B cell (primary cell): Measurements from ENCODE around the gene MED26. TPM values are rescaled to one million over a fixed set of nuclear protein-coding genes. Genes with fewer than 3 reads are reported as not detected.

Source experiments
- ATAC-seq: fragments of 200-7000 bp; cut with Tn5 transposase; one replicate; pipeline ENCODE4 v1.10.0; 2021; ENCODE audit warnings: low read depth, mild to moderate bottlenecking, moderate number of reproducible peaks, moderate library complexity
- CTCF ChIA-PET: fragments of 350-600 bp; sonication (Branson Sonifier 250); formaldehyde crosslinking; loops from one replicate; lab custom pipeline; 2021; ENCODE audit warnings: antibody characterized with exemption, inconsistent platforms; lab: Charles Lee
- POLR2A ChIA-PET: fragments of 350-600 bp; sonication (Branson Sonifier 250); formaldehyde crosslinking; loops from one replicate; lab custom pipeline; 2021; ENCODE audit warnings: antibody characterized with exemption; lab: Charles Lee
- DNase-seq: peaks from one replicate; pipeline ENCODE4 v3.0.0; 2013
- H2AFZ ChIP-seq: 2 replicates; pipeline ENCODE4 v1.6.1; 2012; ENCODE audit warnings: mild to moderate bottlenecking, low read depth, low read length; ENCODE audit not compliant: insufficient read depth, poor library complexity, severe bottlenecking
- H3K27ac ChIP-seq, 2 donors: 1 replicate in 1 of 2; 2 replicates in 1 of 2; pipeline ENCODE4 v1.5.1; 2012 to 2013; ENCODE audit warnings: low read length in 2 of 2, mild to moderate bottlenecking in 2 of 2, moderate library complexity in 1 of 2
- H3K27me3 ChIP-seq, 4 experiments: fragments of 200-600 bp in 1 of 4; sonication (generic) in 1 of 4; replicated peaks in 1 of 4; 1 replicate in 2 of 4; 2 replicates in 2 of 4; pipeline versions ENCODE4 v1.6.1 to v1.7.0; 2013 to 2016; ENCODE audit warnings: low read length in 3 of 4, mild to moderate bottlenecking in 2 of 4, mixed read lengths in 1 of 4, moderate library complexity in 1 of 4; ENCODE audit not compliant: insufficient read depth in 4 of 4, control insufficient read depth in 3 of 4; ENCODE audit errors: control extremely low read depth in 1 of 4
- H3K36me3 ChIP-seq, 2 experiments: replicated peaks in 1 of 2; 1 replicate in 1 of 2; 2 replicates in 1 of 2; pipeline versions ENCODE4 v1.6.1 to v1.7.1; 2013; ENCODE audit warnings: low read length in 1 of 2; ENCODE audit not compliant: insufficient read depth in 2 of 2, control insufficient read depth in 1 of 2; ENCODE audit errors: control extremely low read depth in 1 of 2, extremely low read depth in 1 of 2
- H3K4me1 ChIP-seq, 2 donors: fragments of 200-600 bp in 1 of 2; sonication (generic) in 1 of 2; 1 replicate in 1 of 2; 2 replicates in 1 of 2; pipeline versions ENCODE4 v1.5.1 to v1.6.1; 2013 to 2017; ENCODE audit warnings: low read length in 2 of 2; ENCODE audit not compliant: control insufficient read depth in 2 of 2, insufficient read depth in 2 of 2
- H3K4me2 ChIP-seq: replicated peaks from 2 replicates; pipeline ENCODE3; 2012; ENCODE audit warnings: mild to moderate bottlenecking, low read depth, low read length; ENCODE audit not compliant: poor library complexity, severe bottlenecking
- H3K4me3 ChIP-seq, 5 experiments: fragments of 200-600 bp in 1 of 5; sonication (generic) in 1 of 5; 1 replicate in 3 of 5; 2 replicates in 2 of 5; pipeline versions ENCODE4 v1.5.1 to v1.7.0; 2011 to 2016; ENCODE audit warnings: low read length in 4 of 5, mild to moderate bottlenecking in 4 of 5, low read depth in 2 of 5, control low read depth in 1 of 5, moderate library complexity in 1 of 5; ENCODE audit not compliant: insufficient read depth in 1 of 5; ENCODE audit errors: control extremely low read depth in 1 of 5, extremely low read depth in 1 of 5
- H3K79me2 ChIP-seq: fragments of 200-600 bp; sonication (generic); one replicate; pipeline ENCODE4 v1.6.0; 2016; ENCODE audit warnings: low read length; ENCODE audit not compliant: control insufficient read depth, insufficient read depth
- H3K9ac ChIP-seq: fragments of 200-600 bp; sonication (generic); 2 replicates; pipeline ENCODE4 v1.6.1; 2017; ENCODE audit warnings: mild to moderate bottlenecking, low read length, moderate library complexity
- H3K9me3 ChIP-seq, 3 donors: one replicate each; pipeline versions ENCODE4 v1.6.1 to v1.7.1; 2013; ENCODE audit warnings: low read length in 2 of 3; ENCODE audit not compliant: control insufficient read depth in 2 of 3, insufficient read depth in 1 of 3; ENCODE audit errors: control extremely low read depth in 1 of 3
- H4K20me1 ChIP-seq: 2 replicates; pipeline ENCODE4 v1.6.0; 2012; ENCODE audit warnings: mild to moderate bottlenecking, low read length; ENCODE audit not compliant: insufficient read depth, control insufficient read depth, poor library complexity, severe bottlenecking
- H3K27ac Mint-ChIP-seq: one replicate; pipeline ENCODE4 v1.8.0; 2021; ENCODE audit warnings: mixed read lengths
- H3K27me3 Mint-ChIP-seq: one replicate; pipeline ENCODE4 v1.8.0; 2021; ENCODE audit warnings: mixed read lengths
- H3K4me1 Mint-ChIP-seq: one replicate; pipeline ENCODE4 v1.8.0; 2021; ENCODE audit warnings: mixed read lengths
- H3K4me3 Mint-ChIP-seq: one replicate; pipeline ENCODE4 v1.8.0; 2021; ENCODE audit warnings: mixed read lengths
- H3K9me3 Mint-ChIP-seq: one replicate; pipeline ENCODE4 v1.8.0; 2022; ENCODE audit warnings: mixed read lengths; ENCODE audit not compliant: insufficient read depth
- EZH2 ChIP-seq: IDR thresholded peaks from 2 replicates; pipeline ENCODE4 v1.6.1; 2012; ENCODE audit warnings: borderline replicate concordance, low read depth, mild to moderate bottlenecking, moderate library complexity, low read length; ENCODE audit not compliant: insufficient read depth, poor library complexity, severe bottlenecking
- WGBS: methylation state at CpG from one replicate; pipeline ENCODE4 v1.1.5; 2013; ENCODE audit warnings: missing lambda C conversion rate; ENCODE audit not compliant: insufficient coverage; 5-methylcytosine and 5-hydroxymethylcytosine counted together
- intact Hi-C: fragments of 100-400 bp; cut with micrococcal nuclease; formaldehyde crosslinking; loops from one replicate; pipeline ENCODE4 v1.10.0; 2022
- polyA plus RNA-seq: library from polyadenylated mRNA; depleted of rRNA; stranded (reverse); fragments of >200 nt; gene quantifications from 2 replicates; pipeline ENCODE4 v1.2.3, GENCODE V29; 2012
- total RNA-seq, 2 donors: library from RNA; stranded (reverse); fragments of 120-200 nt in 1 of 2; gene quantifications; 1 replicate in 1 of 2; 2 replicates in 1 of 2; pipeline versions ENCODE4 v1.2.3 to v1.2.4, GENCODE V29; 2013 to 2022
- TF ChIP-seq, protein P1 (sequence below): fragments of 200-600 bp; IDR thresholded peaks from one replicate; pipeline ENCODE4 v1.8.0; 2022; ENCODE audit warnings: antibody characterized with exemption, mild to moderate bottlenecking

The MED26 gene
- total and polyA plus RNA-seq, 2 donors (not counting 1 experiment from before 2014, with no cell fraction given), result 15.6 to 33.6 TPM

DNA sequence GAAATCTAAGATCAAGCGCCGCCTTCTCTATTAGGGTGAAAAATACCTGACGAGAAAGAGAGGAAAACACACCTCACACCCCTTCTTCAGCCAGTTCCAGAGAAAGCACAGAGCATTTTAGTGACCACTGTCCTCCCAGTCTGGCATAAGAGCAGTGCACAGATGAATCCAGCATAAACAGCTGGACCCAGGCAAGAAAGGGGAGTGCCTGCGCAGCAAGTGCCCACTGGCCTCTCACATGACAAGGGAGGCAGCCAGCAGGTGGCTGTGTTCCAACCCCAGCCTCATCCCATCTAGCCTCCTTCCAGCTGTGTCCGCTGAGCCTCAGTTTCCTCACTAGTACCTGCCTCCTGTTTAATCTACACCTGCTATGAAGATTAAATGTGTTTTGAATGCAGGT is 8.0 kb downstream of the MED26 start:
- Histone ChIP-seq H3K9me3 (no peaks in the 10 kb centered on the region), H3K4me3 (no peak overlapping the region), H3K9ac (no peak overlapping the region), H3K27ac (no peak overlapping the region), H3K36me3 (peaks cover 0 to 29% of the 10 kb centered on the region in 2 experiments), H3K4me1 (peaks cover 33 to 51% of the 10 kb centered on the region in 2 donors), H4K20me1 (peaks cover 100% of the 10 kb centered on the region), H3K4me2 (no peak overlapping the region), H3K79me2 (peaks cover 100% of the 10 kb centered on the region), H3K27me3 (no peaks in the 10 kb centered on the region), H2AFZ (no peak overlapping the region)
- intact Hi-C loops, result no loop called here
- DNase-seq (no peak), ATAC-seq (no peak)
- TF ChIP-seq, protein P1, sequence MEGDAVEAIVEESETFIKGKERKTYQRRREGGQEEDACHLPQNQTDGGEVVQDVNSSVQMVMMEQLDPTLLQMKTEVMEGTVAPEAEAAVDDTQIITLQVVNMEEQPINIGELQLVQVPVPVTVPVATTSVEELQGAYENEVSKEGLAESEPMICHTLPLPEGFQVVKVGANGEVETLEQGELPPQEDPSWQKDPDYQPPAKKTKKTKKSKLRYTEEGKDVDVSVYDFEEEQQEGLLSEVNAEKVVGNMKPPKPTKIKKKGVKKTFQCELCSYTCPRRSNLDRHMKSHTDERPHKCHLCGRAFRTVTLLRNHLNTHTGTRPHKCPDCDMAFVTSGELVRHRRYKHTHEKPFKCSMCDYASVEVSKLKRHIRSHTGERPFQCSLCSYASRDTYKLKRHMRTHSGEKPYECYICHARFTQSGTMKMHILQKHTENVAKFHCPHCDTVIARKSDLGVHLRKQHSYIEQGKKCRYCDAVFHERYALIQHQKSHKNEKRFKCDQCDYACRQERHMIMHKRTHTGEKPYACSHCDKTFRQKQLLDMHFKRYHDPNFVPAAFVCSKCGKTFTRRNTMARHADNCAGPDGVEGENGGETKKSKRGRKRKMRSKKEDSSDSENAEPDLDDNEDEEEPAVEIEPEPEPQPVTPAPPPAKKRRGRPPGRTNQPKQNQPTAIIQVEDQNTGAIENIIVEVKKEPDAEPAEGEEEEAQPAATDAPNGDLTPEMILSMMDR, result no peak
- TF ChIP-seq EZH2, result no peak
- 96% methylated on average over 4 of the region's 5 CpGs for WGBS
- H3K27me3 Mint-ChIP-seq, result no peaks in the 10 kb centered on the region
- no peak overlapping the region for H3K4me3 Mint-ChIP-seq
- no peaks in the 10 kb centered on the region for H3K9me3 Mint-ChIP-seq
- ChIA-PET CTCF (no interaction called here), POLR2A (no interaction called here)
- H3K27ac Mint-ChIP-seq, result no peak overlapping the region
- H3K4me1 Mint-ChIP-seq, result peaks cover 84% of the 10 kb centered on the region

DNA sequence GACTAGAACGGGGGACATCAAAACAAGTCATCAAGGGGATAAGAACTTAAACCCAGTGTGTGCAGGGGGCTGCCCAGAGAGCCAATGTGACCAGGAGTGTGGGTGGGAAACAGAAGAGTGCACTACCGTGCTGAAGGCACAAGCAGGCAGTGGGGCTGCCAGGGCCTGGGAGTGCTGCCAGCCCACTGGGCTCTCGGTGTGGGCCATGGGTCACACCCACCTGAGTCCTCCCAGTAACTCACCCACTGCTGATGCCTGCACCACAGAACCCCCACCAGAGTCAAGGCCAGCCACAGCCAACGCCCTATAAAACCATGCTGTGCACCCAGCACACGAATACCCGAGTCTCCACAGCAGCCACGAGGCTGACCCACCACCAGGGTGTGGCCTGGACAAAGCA is 8.5 kb downstream of the MED26 start:
- peaks cover 86% of the 10 kb centered on the region for H3K4me1 Mint-ChIP-seq
- Histone ChIP-seq H3K27me3 (no peaks in the 10 kb centered on the region), H4K20me1 (peaks cover 100% of the 10 kb centered on the region), H3K27ac (no peak overlapping the region), H3K9me3 (no peaks in the 10 kb centered on the region), H3K4me3 (no peak overlapping the region), H3K4me2 (no peak overlapping the region), H2AFZ (no peak overlapping the region), H3K36me3 (peaks cover 0 to 23% of the 10 kb centered on the region in 2 experiments), H3K79me2 (peaks cover 100% of the 10 kb centered on the region), H3K9ac (no peak overlapping the region), H3K4me1 (peaks cover 39 to 57% of the 10 kb centered on the region in 2 donors)
- no peaks in the 10 kb centered on the region for H3K9me3 Mint-ChIP-seq
- intact Hi-C loops, result no loop called here
- DNase-seq (no peak), ATAC-seq (no peak)
- ChIA-PET POLR2A (no interaction called here), CTCF (interaction anchor here (1.3 kb wide), 1 partner anchor 8 kb away, joined by 5 read pairs; the partner anchor contains the start of gene MED26)
- H3K27me3 Mint-ChIP-seq, result no peaks in the 10 kb centered on the region
- WGBS, result 92% methylated on average over 6 of the region's 7 CpGs
- TF ChIP-seq EZH2, result no peak
- TF ChIP-seq, protein P1, result no peak
- H3K27ac Mint-ChIP-seq, result peak overlapping the region; percentile 57
- H3K4me3 Mint-ChIP-seq, result no peak overlapping the region
